OCI-LY3 (cell line): ENCODE data around the gene KMT2E.

Experiments
- CTCF ChIP-seq: fragments of 200-600, 300-600 bp; sonication (generic); IDR thresholded peaks from 2 replicates; pipeline ENCODE4 v1.5.1; 2014; ENCODE audit warnings: antibody characterized with exemption, low read length, low read depth
- EZH2phosphoT487 ChIP-seq: fragments of 200-600 bp; shearing (Covaris generic); IDR thresholded peaks from 2 replicates; pipeline ENCODE4 v1.6.1; 2018; ENCODE audit warnings: antibody characterized with exemption, mixed run types, low read depth

GRCh38 chr7:104978460-104978859 is 35.5 kb upstream of the KMT2E start:
- TF ChIP-seq CTCF, result no peak
- no peak for TF ChIP-seq EZH2phosphoT487
